GM12864 (cell line): ENCODE measurements around the gene DSCAM.

ENCODE experiments used
- DNase-seq: peaks from one replicate; pipeline ENCODE4 v3.0.0-alpha.2; 2011; ENCODE audit warnings: low read depth
- H3K4me3 ChIP-seq: 2 replicates; pipeline ENCODE4 v1.5.1; 2011; ENCODE audit warnings: mild to moderate bottlenecking, low read depth, low read length, control low read depth
- TF ChIP-seq, protein P1 (sequence below): IDR thresholded peaks from 2 replicates; pipeline ENCODE4 v1.5.1; 2011; ENCODE audit warnings: low read depth, mild to moderate bottlenecking, moderate library complexity, low read length, control low read depth, inconsistent platforms; ENCODE audit errors: missing control alignments

DSCAM gene

DNA sequence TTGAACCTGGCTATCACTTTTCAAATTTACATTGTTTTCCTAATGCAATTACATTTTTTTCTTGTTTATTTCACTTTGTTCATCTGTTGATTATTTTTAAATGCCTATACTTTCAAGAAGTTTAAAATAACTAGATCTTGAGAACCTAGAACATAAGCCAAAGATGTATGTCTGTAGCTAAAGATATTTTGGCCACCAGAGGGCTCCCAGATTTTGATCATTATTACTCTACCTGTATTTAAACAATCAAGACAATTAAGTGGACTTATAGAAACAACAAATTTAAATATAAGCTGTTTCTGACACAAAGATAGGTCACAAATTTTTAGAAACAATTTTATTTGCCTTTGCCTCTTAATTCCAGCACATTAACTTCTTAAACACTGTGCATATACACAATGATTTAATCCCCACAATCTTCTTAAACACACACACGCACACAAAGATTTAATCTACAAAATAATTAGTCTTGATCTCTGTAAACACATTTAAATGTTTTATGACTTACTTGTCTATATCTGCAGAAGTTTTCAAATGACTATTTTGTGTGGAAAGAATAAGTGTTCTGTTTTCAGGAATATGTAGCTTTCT, 380.0 kb downstream of the DSCAM start:
- H3K4me3 ChIP-seq = no peak overlapping the region
- no peak for DNase-seq
- TF ChIP-seq, protein P1, sequence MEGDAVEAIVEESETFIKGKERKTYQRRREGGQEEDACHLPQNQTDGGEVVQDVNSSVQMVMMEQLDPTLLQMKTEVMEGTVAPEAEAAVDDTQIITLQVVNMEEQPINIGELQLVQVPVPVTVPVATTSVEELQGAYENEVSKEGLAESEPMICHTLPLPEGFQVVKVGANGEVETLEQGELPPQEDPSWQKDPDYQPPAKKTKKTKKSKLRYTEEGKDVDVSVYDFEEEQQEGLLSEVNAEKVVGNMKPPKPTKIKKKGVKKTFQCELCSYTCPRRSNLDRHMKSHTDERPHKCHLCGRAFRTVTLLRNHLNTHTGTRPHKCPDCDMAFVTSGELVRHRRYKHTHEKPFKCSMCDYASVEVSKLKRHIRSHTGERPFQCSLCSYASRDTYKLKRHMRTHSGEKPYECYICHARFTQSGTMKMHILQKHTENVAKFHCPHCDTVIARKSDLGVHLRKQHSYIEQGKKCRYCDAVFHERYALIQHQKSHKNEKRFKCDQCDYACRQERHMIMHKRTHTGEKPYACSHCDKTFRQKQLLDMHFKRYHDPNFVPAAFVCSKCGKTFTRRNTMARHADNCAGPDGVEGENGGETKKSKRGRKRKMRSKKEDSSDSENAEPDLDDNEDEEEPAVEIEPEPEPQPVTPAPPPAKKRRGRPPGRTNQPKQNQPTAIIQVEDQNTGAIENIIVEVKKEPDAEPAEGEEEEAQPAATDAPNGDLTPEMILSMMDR = no peak

- no peak for DNase-seq
- TF ChIP-seq, protein P1 = no peak
- H3K4me3 ChIP-seq = no peak overlapping the region
Observed at GRCh38 chr21:40465382-40465781, 381.6 kb downstream of the DSCAM start.

DNA sequence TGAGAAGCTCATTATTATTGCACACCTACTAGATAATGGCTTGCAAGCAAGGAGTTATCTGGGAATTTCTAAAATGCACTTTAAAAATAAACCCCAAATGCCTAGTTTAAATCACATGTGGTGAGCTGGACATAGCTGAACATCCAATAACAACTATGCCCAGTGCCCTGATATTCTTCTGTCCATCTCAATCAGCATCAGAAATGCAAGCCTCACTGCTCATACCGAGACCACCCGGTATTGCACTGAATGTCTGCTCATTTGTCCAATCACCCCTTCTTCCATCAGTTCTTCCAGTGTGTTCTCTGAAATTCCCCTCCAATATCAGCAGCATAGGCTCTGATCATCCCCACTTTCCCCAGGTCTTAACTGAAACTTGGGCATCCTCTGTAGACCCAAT, 383.8 kb downstream of the DSCAM start:
- H3K4me3 ChIP-seq = no peak overlapping the region
- DNase-seq = no peak
- TF ChIP-seq, protein P1 = no peak

- TF ChIP-seq, protein P1 = no peak
- H3K4me3 ChIP-seq = no peak overlapping the region
- no peak for DNase-seq
Observed at GRCh38 chr21:40461008-40461407, 385.9 kb downstream of the DSCAM start.

DNA sequence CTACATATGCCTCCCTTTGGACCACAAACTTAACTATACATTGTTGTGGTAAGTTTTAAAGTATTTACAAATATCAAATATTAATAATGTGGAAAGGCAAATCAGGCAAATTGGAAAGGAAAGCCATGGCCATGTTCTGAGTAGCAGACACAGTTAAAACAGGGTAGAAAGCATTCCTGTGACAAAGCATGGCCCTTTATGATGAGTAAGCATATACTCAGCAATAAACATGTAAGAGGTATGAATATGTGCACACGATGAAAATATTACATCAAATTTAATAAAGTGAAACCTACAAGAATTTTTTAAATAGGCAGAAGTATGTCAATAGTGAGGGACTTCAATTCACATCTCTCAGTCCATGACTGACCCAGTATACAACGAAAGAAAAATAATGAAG, 389.2 kb downstream of the DSCAM start:
- TF ChIP-seq, protein P1 = no peak
- no peak for DNase-seq
- H3K4me3 ChIP-seq = no peak overlapping the region

GRCh38 chr21:40454057-40454456, 392.9 kb downstream of the DSCAM start:
- no peak for DNase-seq
- no peak overlapping the region for H3K4me3 ChIP-seq

GRCh38 chr21:40453183-40453582, 393.8 kb downstream of the DSCAM start:
- H3K4me3 ChIP-seq = no peak overlapping the region
- TF ChIP-seq, protein P1 = no peak
- no peak for DNase-seq

More at GRCh38 chr21:40454057-40454456, 392.9 kb downstream of the DSCAM start:
- TF ChIP-seq, protein P1 = no peak
